ENCODE data around the gene MVB12B. TPM values are rescaled to one million over a fixed set of nuclear protein-coding genes. Genes with fewer than 3 reads are reported as not detected.
A peak's percentile ranks its signal among the peaks of the same experiment; 100 is the strongest.

The MVB12B gene
- total RNA-seq, 1 donor from 2014 or later: 20.2 TPM

DNA sequence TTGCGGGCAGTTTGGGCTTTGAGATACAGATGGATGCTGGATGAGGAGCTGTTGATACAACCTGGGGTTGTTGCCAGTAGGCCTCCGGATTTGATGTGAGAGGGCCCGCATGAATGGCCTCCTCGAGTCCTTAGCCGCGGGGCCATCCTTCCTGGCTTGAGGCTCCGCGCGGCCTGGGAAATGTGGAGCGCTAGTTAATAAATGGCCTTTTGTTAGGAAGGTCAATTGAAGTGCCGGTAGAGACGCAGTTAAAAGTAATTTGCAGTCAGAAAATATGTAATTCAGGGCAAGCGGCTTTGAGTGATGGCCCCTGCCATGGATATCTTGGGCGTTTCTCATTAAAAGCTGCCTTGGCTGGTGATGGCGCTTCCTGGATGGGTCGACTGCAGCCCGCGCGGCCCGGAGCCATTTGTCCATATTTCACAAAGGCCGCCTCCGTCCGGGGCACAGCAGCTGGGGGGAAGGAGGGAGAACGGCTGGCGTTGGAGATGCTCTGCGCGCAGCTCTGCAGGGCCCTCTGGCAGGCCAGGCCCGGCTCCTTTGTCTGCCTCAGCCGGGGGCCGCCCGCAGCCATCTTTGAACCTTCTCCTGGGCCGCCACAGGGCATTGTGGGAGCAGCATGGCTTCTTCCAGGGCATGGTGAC is 11.2 kb downstream of the MVB12B start:
- no peak for DNase-seq (ENCODE audit: extremely low spot score, unreplicated experiment)
- Mint-ChIP-seq H3K36me3 (ENCODE audit: unreplicated experiment) (peaks cover 9% of the 10 kb centered on the region), H3K4me3 (ENCODE audit: unreplicated experiment) (no peak overlapping the region), H3K27ac (ENCODE audit: unreplicated experiment) (peak overlapping the region; percentile 60), H3K27me3 (ENCODE audit: unreplicated experiment) (no peaks in the 10 kb centered on the region), H3K4me1 (ENCODE audit: unreplicated experiment) (peaks cover 54% of the 10 kb centered on the region), H3K9me3 (ENCODE audit: unreplicated experiment) (no peaks in the 10 kb centered on the region)
- TF ChIP-seq, protein P1, sequence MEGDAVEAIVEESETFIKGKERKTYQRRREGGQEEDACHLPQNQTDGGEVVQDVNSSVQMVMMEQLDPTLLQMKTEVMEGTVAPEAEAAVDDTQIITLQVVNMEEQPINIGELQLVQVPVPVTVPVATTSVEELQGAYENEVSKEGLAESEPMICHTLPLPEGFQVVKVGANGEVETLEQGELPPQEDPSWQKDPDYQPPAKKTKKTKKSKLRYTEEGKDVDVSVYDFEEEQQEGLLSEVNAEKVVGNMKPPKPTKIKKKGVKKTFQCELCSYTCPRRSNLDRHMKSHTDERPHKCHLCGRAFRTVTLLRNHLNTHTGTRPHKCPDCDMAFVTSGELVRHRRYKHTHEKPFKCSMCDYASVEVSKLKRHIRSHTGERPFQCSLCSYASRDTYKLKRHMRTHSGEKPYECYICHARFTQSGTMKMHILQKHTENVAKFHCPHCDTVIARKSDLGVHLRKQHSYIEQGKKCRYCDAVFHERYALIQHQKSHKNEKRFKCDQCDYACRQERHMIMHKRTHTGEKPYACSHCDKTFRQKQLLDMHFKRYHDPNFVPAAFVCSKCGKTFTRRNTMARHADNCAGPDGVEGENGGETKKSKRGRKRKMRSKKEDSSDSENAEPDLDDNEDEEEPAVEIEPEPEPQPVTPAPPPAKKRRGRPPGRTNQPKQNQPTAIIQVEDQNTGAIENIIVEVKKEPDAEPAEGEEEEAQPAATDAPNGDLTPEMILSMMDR (IDR thresholded peaks at IDR 0.05): no peak

DNA sequence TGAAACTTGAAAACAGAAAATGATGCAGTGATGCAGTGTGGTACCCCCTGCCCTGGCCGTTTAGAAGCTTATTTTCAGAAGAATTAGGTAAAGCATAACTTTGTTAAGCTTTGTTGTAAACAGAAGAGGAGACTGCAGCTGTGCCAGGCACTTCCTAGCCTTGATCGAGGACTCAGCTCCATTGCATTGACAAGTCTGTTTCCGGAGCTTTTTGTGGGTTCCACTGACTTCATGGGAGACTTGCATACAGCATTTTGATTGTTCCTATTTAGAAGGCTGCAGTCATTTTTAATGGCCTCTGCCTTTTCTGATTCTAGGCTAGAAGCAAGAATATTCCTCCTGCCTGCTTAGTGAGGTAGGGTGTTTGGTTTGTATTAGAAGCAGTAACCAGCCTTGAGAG is 12.3 kb downstream of the MVB12B start:
- Mint-ChIP-seq H3K27ac (ENCODE audit: unreplicated experiment) (no peak overlapping the region), H3K9me3 (ENCODE audit: unreplicated experiment) (no peaks in the 10 kb centered on the region), H3K4me3 (ENCODE audit: unreplicated experiment) (no peak overlapping the region), H3K4me1 (ENCODE audit: unreplicated experiment) (peaks cover 51% of the 10 kb centered on the region), H3K27me3 (ENCODE audit: unreplicated experiment) (no peaks in the 10 kb centered on the region), H3K36me3 (ENCODE audit: unreplicated experiment) (peaks cover 12% of the 10 kb centered on the region)
- TF ChIP-seq, protein P1 (IDR thresholded peaks at IDR 0.05): no peak
- no peak for DNase-seq (ENCODE audit: extremely low spot score, unreplicated experiment)

DNA sequence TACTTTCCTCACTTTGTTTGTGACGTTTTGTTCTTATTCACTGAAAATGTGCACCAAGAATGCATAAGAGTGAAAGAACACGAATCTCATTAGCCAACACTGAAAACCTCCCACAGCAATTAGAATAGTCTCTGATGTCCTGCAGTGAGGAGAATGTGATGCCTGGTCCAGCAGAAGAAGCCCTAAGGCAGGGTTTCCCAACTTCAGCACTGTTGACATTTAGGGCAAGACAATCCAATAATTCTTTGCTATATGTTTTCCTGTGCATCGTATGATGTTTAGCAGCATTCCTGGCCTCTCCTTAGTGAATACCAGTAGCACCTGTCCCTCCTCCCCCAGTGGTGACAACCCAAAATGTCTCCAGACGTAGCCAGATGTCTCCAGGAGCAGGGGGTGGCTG is 14.8 kb downstream of the MVB12B start:
- Mint-ChIP-seq H3K36me3 (ENCODE audit: unreplicated experiment) (peaks cover 23% of the 10 kb centered on the region), H3K4me1 (ENCODE audit: unreplicated experiment) (peaks cover 33% of the 10 kb centered on the region), H3K4me3 (ENCODE audit: unreplicated experiment) (no peak overlapping the region), H3K27ac (ENCODE audit: unreplicated experiment) (no peak overlapping the region), H3K9me3 (ENCODE audit: unreplicated experiment) (no peaks in the 10 kb centered on the region), H3K27me3 (ENCODE audit: unreplicated experiment) (no peaks in the 10 kb centered on the region)
- no peak for DNase-seq (ENCODE audit: extremely low spot score, unreplicated experiment)
- TF ChIP-seq, protein P1 (IDR thresholded peaks at IDR 0.05): no peak

DNA sequence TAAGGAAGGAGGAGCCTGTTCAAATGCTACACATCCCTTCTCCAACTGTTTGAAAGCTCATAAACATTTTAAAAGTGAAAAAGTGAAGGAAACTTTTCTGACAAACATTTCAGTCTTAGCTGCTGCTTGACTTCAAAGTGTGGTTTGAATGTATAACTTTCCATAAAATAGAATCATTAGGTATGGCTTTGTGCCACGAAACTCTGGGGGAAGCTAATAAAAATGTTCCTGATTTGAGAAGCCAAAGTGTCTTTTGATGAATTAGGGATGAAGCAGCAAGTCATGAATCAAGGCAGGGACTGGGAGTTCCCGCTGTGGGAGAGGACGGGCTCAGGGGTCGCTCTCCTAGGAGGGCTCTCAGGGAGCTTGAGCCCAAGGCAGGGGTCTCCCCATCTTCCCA is 15.3 kb downstream of the MVB12B start:
- no peaks in the 10 kb centered on the region for H3K27me3 Mint-ChIP-seq (ENCODE audit: unreplicated experiment)
- H3K4me1 Mint-ChIP-seq (ENCODE audit: unreplicated experiment): peaks cover 38% of the 10 kb centered on the region
- no peak overlapping the region for H3K4me3 Mint-ChIP-seq (ENCODE audit: unreplicated experiment)
- TF ChIP-seq, protein P1 (IDR thresholded peaks at IDR 0.05): no peak
- H3K9me3 Mint-ChIP-seq (ENCODE audit: unreplicated experiment): no peaks in the 10 kb centered on the region
- no peak overlapping the region for H3K27ac Mint-ChIP-seq (ENCODE audit: unreplicated experiment)
- peaks cover 23% of the 10 kb centered on the region for H3K36me3 Mint-ChIP-seq (ENCODE audit: unreplicated experiment)
- DNase-seq (ENCODE audit: extremely low spot score, unreplicated experiment): no peak

DNA sequence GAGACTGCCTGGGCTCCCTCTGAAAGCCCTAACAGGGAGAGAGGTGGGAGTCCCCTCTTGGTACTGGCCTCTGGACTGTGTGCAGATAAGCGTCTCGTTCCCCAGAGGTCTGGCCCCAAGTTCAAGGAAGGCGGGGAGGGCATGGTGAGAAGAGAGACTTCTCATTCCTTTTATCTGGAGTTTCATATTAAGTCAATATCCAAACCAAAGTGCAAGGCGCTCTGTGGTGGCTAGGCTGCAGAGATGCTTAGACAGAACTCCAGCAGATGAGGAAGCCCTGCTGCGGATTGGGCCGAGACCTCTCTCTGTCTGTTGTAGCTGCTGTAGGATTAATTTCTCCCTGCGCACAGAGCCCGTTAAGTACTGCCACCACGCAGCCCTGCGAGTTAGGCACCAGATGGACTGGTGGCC is 16.0 kb downstream of the MVB12B start:
- Mint-ChIP-seq H3K9me3 (ENCODE audit: unreplicated experiment) (no peaks in the 10 kb centered on the region), H3K4me1 (ENCODE audit: unreplicated experiment) (peaks cover 42% of the 10 kb centered on the region), H3K36me3 (ENCODE audit: unreplicated experiment) (peaks cover 23% of the 10 kb centered on the region), H3K27me3 (ENCODE audit: unreplicated experiment) (no peaks in the 10 kb centered on the region), H3K27ac (ENCODE audit: unreplicated experiment) (no peak overlapping the region), H3K4me3 (ENCODE audit: unreplicated experiment) (no peak overlapping the region)
- TF ChIP-seq, protein P1 (IDR thresholded peaks at IDR 0.05): no peak
- DNase-seq (ENCODE audit: extremely low spot score, unreplicated experiment): no peak

All from osteocyte (in vitro differentiated cells).